ENCODE results near the gene CHST11.

- TF ChIP-seq, protein P1, sequence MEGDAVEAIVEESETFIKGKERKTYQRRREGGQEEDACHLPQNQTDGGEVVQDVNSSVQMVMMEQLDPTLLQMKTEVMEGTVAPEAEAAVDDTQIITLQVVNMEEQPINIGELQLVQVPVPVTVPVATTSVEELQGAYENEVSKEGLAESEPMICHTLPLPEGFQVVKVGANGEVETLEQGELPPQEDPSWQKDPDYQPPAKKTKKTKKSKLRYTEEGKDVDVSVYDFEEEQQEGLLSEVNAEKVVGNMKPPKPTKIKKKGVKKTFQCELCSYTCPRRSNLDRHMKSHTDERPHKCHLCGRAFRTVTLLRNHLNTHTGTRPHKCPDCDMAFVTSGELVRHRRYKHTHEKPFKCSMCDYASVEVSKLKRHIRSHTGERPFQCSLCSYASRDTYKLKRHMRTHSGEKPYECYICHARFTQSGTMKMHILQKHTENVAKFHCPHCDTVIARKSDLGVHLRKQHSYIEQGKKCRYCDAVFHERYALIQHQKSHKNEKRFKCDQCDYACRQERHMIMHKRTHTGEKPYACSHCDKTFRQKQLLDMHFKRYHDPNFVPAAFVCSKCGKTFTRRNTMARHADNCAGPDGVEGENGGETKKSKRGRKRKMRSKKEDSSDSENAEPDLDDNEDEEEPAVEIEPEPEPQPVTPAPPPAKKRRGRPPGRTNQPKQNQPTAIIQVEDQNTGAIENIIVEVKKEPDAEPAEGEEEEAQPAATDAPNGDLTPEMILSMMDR (IDR thresholded peaks at IDR 0.05), result no peak
- no peak for TF ChIP-seq POLR2A (IDR thresholded peaks at IDR 0.05)
Observed at GRCh38 chr12:104654665-104655609, 198.2 kb downstream of the CHST11 start.
